K562 (cell line): ENCODE measurements around the gene AKAP6. TPM values are rescaled to one million over a fixed set of nuclear protein-coding genes. Genes with fewer than 3 reads are reported as not detected.

ENCODE experiments used
- ATAC-seq: fragments of 200-7000 bp; cut with Tn5 transposase; 3 replicates; pipeline ENCODE4 v1.9.1; 2020; ENCODE audit warnings: moderate library complexity
- BruUV-seq: library from RNA; stranded (reverse); fragments of 400-500 nt; replicated peaks from 2 replicates; lab custom pipeline; 2021; lab: Mats Ljungman, UMichigan
- CTCF ChIA-PET: fragments of 300-600 bp; formaldehyde crosslinking; extraction: SDS; loops from one replicate; lab custom pipeline; 2021; ENCODE audit warnings: low intra/inter-chr PET ratio; lab: Yijun Ruan, JAX
- POLR2A ChIA-PET: fragments of 300-600, 350-650 bp; sonication (Branson Sonifier 250); formaldehyde crosslinking; extraction: SDS; loops from one replicate; lab custom pipeline; 2021; ENCODE audit warnings: antibody characterized with exemption, inconsistent platforms; lab: Yijun Ruan, JAX
- DNase-seq, 4 experiments: peaks; one replicate each; pipeline versions ENCODE4 v3.0.0 to v3.0.0-alpha.2; 2011 to 2018; ENCODE audit warnings: low spot score in 3 of 4, mixed read lengths in 3 of 4; ENCODE audit errors: extremely low read depth in 1 of 4
- FAIRE-seq: peaks from 2 replicates; lab custom pipeline; 2011; peaks lifted over from hg19 to GRCh38; lab: Jason Lieb, UNC
- H2AFZ ChIP-seq: 2 replicates; pipeline ENCODE4 v1.6.0; 2011; ENCODE audit warnings: low read depth, low read length, control low read depth, inconsistent platforms
- H3K27ac ChIP-seq: fragments of 200-600 bp; 3 replicates; pipeline ENCODE4 v1.8.0; 2011; ENCODE audit warnings: low read depth, mild to moderate bottlenecking, control low read depth, inconsistent platforms, low read length, moderate library complexity, mixed read lengths; ENCODE audit errors: extremely low read depth
- H3K27me3 ChIP-seq, 2 experiments: fragments of 300-600 bp in 1 of 2; 2 replicates in 1 of 2; 3 replicates in 1 of 2; pipeline versions ENCODE4 v1.6.0 to v1.8.0; 2011; ENCODE audit warnings: inconsistent platforms in 2 of 2, low read length in 2 of 2, mild to moderate bottlenecking in 1 of 2, mixed read lengths in 1 of 2, moderate library complexity in 1 of 2; ENCODE audit not compliant: control insufficient read depth in 2 of 2, insufficient read depth in 2 of 2
- H3K36me3 ChIP-seq: fragments of 300-600 bp; 3 replicates; pipeline ENCODE4 v1.8.0; 2011; ENCODE audit warnings: mild to moderate bottlenecking, low read length, inconsistent platforms; ENCODE audit not compliant: control insufficient read depth, insufficient read depth
- H3K4me1 ChIP-seq, 2 experiments: fragments of 200-600 bp in 1 of 2; replicated peaks in 1 of 2; 2 replicates in 1 of 2; 3 replicates in 1 of 2; pipeline versions ENCODE4 v1.5.1 to v1.8.0; 2011; ENCODE audit warnings: inconsistent platforms in 2 of 2, low read length in 2 of 2, mild to moderate bottlenecking in 1 of 2, mixed read lengths in 1 of 2, moderate library complexity in 1 of 2; ENCODE audit not compliant: control insufficient read depth in 2 of 2, insufficient read depth in 2 of 2
- H3K4me2 ChIP-seq: 2 replicates; pipeline ENCODE4 v1.6.1; 2011; ENCODE audit warnings: low read length, control low read depth, inconsistent platforms, mixed read lengths; ENCODE audit not compliant: insufficient read depth
- H3K4me3 ChIP-seq: fragments of 200-600 bp; sonication (generic), shearing (Covaris generic); 2 replicates; pipeline ENCODE4 v1.5.1; 2016; ENCODE audit warnings: control low read depth, inconsistent platforms
- H3K79me2 ChIP-seq: fragments of 200-600 bp; 3 replicates; pipeline ENCODE4 v1.8.0; 2011; ENCODE audit warnings: low read length, inconsistent platforms; ENCODE audit not compliant: control insufficient read depth, insufficient read depth
- H3K9ac ChIP-seq, 2 experiments: 2 replicates each; pipeline versions ENCODE4 v1.6.0 to v1.6.1; 2011; ENCODE audit warnings: low read depth in 2 of 2, low read length in 2 of 2, control low read depth in 1 of 2, inconsistent platforms in 1 of 2, mild to moderate bottlenecking in 1 of 2, mixed read lengths in 1 of 2; ENCODE audit not compliant: insufficient read depth in 1 of 2
- H3K9me1 ChIP-seq: one replicate; pipeline ENCODE4 v1.6.0; 2011; ENCODE audit warnings: inconsistent platforms, mild to moderate bottlenecking, low read length, moderate library complexity; ENCODE audit not compliant: control insufficient read depth, insufficient read depth
- H3K9me3 ChIP-seq: replicated peaks from 2 replicates; pipeline ENCODE4 v1.5.1; 2011; ENCODE audit warnings: low read depth, low read length, inconsistent platforms; ENCODE audit not compliant: control insufficient read depth, insufficient read depth
- H4K20me1 ChIP-seq: replicated peaks from 2 replicates; pipeline ENCODE4 v1.6.1; 2011; ENCODE audit warnings: low read length, inconsistent platforms, mixed read lengths; ENCODE audit not compliant: control insufficient read depth, insufficient read depth
- BRCA1 ChIP-seq, 2 experiments: fragments of 450-650 bp in 1 of 2; sonication (generic) in 1 of 2; formaldehyde crosslinking in 1 of 2; IDR thresholded peaks; 2 replicates each; pipeline versions ENCODE4 v1.5.0 to v1.6.1; 2017 to 2020; ENCODE audit warnings: mild to moderate bottlenecking in 1 of 2, missing genetic modification reagents in 1 of 2
- CBFA2T2 ChIP-seq: fragments of 450-650 bp; conservative IDR thresholded peaks from 2 replicates; pipeline ENCODE4 v1.6.1; 2017; ENCODE audit warnings: mild to moderate bottlenecking
- CBFA2T3 ChIP-seq: fragments of 450-650 bp; IDR thresholded peaks from 2 replicates; pipeline ENCODE4 v1.6.1; 2017
- KDM1A ChIP-seq, 2 experiments: fragments of 450-650 bp; IDR thresholded peaks; 2 replicates each; pipeline ENCODE4 v1.6.1; 2016; ENCODE audit warnings: mild to moderate bottlenecking in 2 of 2
- MAZ ChIP-seq, 2 experiments: fragments of 450-650 bp in 1 of 2; sonication (generic) in 1 of 2; formaldehyde crosslinking; IDR thresholded peaks in 1 of 2; conservative IDR thresholded peaks in 1 of 2; 2 replicates each; pipeline versions ENCODE4 v1.4.0 to v1.5.0; 2020; ENCODE audit warnings: mild to moderate bottlenecking in 1 of 2, missing genetic modification reagents in 1 of 2
- WGBS: fragments of 100-300 bp; shearing (Covaris generic); methylation state at CpG from one replicate; pipeline ENCODE4 v1.1.6; 2016; ENCODE audit warnings: low coverage, mixed read lengths; ENCODE audit not compliant: insufficient coverage; ENCODE audit errors: missing lambda C conversion rate; 5-methylcytosine and 5-hydroxymethylcytosine counted together
- in situ Hi-C: fragments of 300-500 bp; cut with MboI; formaldehyde crosslinking; loops from 4 replicates; pipeline ENCODE4 v1.15.0; 2018; ENCODE audit warnings: inconsistent platforms, mixed read lengths
- intact Hi-C: fragments of 100-400 bp; cut with micrococcal nuclease; formaldehyde crosslinking; loops from 2 replicates; pipeline ENCODE4 v1.14.2; 2022
- polyA plus RNA-seq, 8 experiments: library from polyadenylated mRNA; depleted of rRNA in 4 of 8; stranded (reverse) in 5 of 8; unstranded in 3 of 8; fragments of >200 nt; fragmentation: Nextera tagmentation in 2 of 8; fragmentation: Illumina TruSeq in 1 of 8; extraction: Ambion mirVana in 2 of 8; extraction: Trizol in 1 of 8; gene quantifications; 2 replicates each; pipeline versions ENCODE4 v1.2.1 to v1.2.3, GENCODE V29; 2011 to 2014; ENCODE audit warnings: inconsistent platforms in 1 of 8, missing spikeins in 1 of 8
- total RNA-seq, 7 experiments: library from RNA; depleted of rRNA in 6 of 7; stranded (reverse); fragments of >200 nt in 6 of 7; fragmentation: Illumina TruSeq in 2 of 7; extraction: Trizol in 2 of 7; gene quantifications; 2 replicates each; pipeline versions ENCODE4 v1.2.1 to v1.2.3, GENCODE V29; 2011 to 2021; ENCODE audit warnings: low replicate concordance in 1 of 7

The AKAP6 gene
- total and polyA plus RNA-seq, 9 of the 15 experiments (the other 6 are each of a cell fraction or from before 2014, with no cell fraction given), result 0.03 to 1.7 (median 0.48) TPM

DNA sequence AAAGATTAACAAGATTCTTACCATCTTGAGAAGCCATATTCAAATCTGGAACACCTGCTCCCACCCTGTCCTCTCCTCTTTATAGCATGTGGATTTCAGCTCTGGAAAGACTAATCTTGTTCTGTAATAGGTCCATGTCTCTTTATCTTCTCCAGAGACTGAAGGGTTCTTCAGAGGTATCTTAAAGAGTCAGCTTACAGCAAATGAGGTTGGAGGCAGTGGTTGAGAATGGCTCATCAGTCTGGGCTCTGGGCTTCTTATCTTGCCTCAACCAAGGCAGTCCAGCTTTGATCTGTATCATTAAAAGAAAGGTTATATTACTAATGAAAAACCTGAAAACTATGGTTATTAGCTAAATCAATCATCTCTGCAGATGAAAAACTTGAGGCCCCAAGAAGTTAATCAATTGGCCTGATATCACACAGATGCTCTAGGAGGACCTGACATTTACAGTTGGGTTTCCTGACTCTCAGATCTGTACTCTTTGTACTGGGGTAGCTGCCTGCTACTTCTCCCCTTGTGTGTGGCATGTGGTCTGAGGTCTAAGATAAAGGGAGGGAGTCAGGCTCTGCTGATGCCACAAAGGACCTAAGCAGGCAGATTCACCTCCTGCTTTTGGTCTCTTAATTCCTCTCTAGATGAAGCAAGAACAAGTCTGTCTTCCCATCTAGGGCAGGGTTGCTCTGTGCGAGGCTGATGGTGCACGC lies 1.7 kb upstream of the AKAP6 start:
- intact Hi-C loops, result no loop called here
- FAIRE-seq (peak; percentile 48), ATAC-seq (no peak), DNase-seq (no peak)
- no peaks in the 10 kb centered on the region for H3K9me3 ChIP-seq
- BruUV-seq, result no TSS peak
- no peaks in the 10 kb centered on the region for H3K36me3 ChIP-seq
- H3K27ac ChIP-seq, result no peak overlapping the region
- in situ Hi-C loops, result no loop called here
- H3K9me1 ChIP-seq, result no peaks in the 10 kb centered on the region
- H3K79me2 ChIP-seq, result no peaks in the 10 kb centered on the region
- no peaks in the 10 kb centered on the region for H3K27me3 ChIP-seq
- TF ChIP-seq CBFA2T3 (peak; percentile 56), MAZ (CRISPR knock-in tag; conservative IDR thresholded peaks at IDR 0.05 in 1 of 2, IDR thresholded peaks at IDR 0.05 in 1 of 2) (no peak), KDM1A (IDR thresholded peaks at IDR 0.05) (0 out of 4 replicates have a peak, but pooled peaks of 1 of the 2 experiments have one; percentile 16), CBFA2T2 (peak; percentile 29; the same call in 1 of the 2 replicates), BRCA1 (IDR thresholded peaks at IDR 0.05) (no peak), BRCA1 (CRISPR knock-in tag; IDR thresholded peaks at IDR 0.05) (no peak)
- peaks cover 0 to 17% of the 10 kb centered on the region in 2 experiments; a peak in 3 of 5 replicates for H3K4me1 ChIP-seq
- H3K9ac ChIP-seq, result no peak overlapping the region
- no peaks in the 10 kb centered on the region for H4K20me1 ChIP-seq
- CTCF ChIA-PET, result no interaction called here
- H3K4me2 ChIP-seq, result no peak overlapping the region
- POLR2A ChIA-PET, result interaction anchor here (1.1 kb wide), 1 partner anchor 9 kb away, joined by 3 read pairs; no protein-coding TSS in a partner anchor
- H3K4me3 ChIP-seq, result no peak overlapping the region
- no peak overlapping the region for H2AFZ ChIP-seq
- WGBS, result 29% methylated on average over 2 of the region's 2 CpGs
